Testis (tissue), 2 donors: ENCODE measurements around the gene SCNM1.

Experiments used
- POLR2A ChIP-seq: fragments of 450-650 bp; IDR thresholded peaks from one replicate; pipeline ENCODE4 v1.6.1; 2017; ENCODE audit warnings: antibody characterized with exemption, mild to moderate bottlenecking, moderate library complexity
- TF ChIP-seq, protein P1 (sequence below), 3 experiments: fragments of 450-650 bp in 2 of 3; fragments of 200-600 bp in 1 of 3; sonication (generic) in 1 of 3; IDR thresholded peaks; one replicate each; pipeline ENCODE4 v1.5.1; 2016 to 2019; ENCODE audit warnings: antibody characterized with exemption in 3 of 3, mild to moderate bottlenecking in 2 of 3, moderate library complexity in 1 of 3

DNA sequence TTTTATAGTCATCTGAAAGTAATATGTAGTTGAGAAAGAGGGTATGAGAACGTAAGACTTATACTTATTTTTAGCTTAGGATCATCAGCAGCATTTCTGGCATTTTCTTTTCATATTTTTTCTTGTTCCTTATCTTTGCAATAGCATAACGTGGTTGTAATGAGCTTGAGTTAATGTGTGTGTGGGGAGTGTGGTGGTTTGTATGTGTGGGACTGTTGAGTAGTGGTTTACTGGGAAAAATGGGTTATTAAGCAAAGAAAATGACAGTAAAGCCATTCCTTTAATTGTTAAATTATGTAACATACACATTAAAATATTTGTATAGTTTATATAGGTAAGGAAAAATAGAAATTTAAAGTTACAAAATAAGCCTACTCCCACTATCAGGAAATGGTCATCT is 47.6 kb downstream of the SCNM1 start:
- TF ChIP-seq, protein P1, sequence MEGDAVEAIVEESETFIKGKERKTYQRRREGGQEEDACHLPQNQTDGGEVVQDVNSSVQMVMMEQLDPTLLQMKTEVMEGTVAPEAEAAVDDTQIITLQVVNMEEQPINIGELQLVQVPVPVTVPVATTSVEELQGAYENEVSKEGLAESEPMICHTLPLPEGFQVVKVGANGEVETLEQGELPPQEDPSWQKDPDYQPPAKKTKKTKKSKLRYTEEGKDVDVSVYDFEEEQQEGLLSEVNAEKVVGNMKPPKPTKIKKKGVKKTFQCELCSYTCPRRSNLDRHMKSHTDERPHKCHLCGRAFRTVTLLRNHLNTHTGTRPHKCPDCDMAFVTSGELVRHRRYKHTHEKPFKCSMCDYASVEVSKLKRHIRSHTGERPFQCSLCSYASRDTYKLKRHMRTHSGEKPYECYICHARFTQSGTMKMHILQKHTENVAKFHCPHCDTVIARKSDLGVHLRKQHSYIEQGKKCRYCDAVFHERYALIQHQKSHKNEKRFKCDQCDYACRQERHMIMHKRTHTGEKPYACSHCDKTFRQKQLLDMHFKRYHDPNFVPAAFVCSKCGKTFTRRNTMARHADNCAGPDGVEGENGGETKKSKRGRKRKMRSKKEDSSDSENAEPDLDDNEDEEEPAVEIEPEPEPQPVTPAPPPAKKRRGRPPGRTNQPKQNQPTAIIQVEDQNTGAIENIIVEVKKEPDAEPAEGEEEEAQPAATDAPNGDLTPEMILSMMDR (IDR thresholded peaks at IDR 0.05): no peak
- no peak for TF ChIP-seq POLR2A
